K562 (cell line): Measurements from ENCODE around the gene ZNF23. TPM values are rescaled to one million over a fixed set of nuclear protein-coding genes. Genes with fewer than 3 reads are reported as not detected.

Experiments
- ATAC-seq: fragments of 200-7000 bp; cut with Tn5 transposase; 3 replicates; pipeline ENCODE4 v1.9.1; 2020; ENCODE audit warnings: moderate library complexity
- BruUV-seq: library from RNA; stranded (reverse); fragments of 400-500 nt; replicated peaks from 2 replicates; lab custom pipeline; 2021; lab: Mats Ljungman, UMichigan
- CTCF ChIA-PET: fragments of 300-600 bp; formaldehyde crosslinking; extraction: SDS; loops from one replicate; lab custom pipeline; 2021; ENCODE audit warnings: low intra/inter-chr PET ratio; lab: Yijun Ruan, JAX
- POLR2A ChIA-PET: fragments of 300-600, 350-650 bp; sonication (Branson Sonifier 250); formaldehyde crosslinking; extraction: SDS; loops from one replicate; lab custom pipeline; 2021; ENCODE audit warnings: antibody characterized with exemption, inconsistent platforms; lab: Yijun Ruan, JAX
- DNase-seq, 4 experiments: peaks; one replicate each; pipeline versions ENCODE4 v3.0.0 to v3.0.0-alpha.2; 2011 to 2018; ENCODE audit warnings: low spot score in 3 of 4, mixed read lengths in 3 of 4; ENCODE audit errors: extremely low read depth in 1 of 4
- FAIRE-seq: peaks from 2 replicates; lab custom pipeline; 2011; peaks lifted over from hg19 to GRCh38; lab: Jason Lieb, UNC
- H2AFZ ChIP-seq: 2 replicates; pipeline ENCODE4 v1.6.0; 2011; ENCODE audit warnings: low read depth, low read length, control low read depth, inconsistent platforms
- H3K27ac ChIP-seq: fragments of 200-600 bp; 3 replicates; pipeline ENCODE4 v1.8.0; 2011; ENCODE audit warnings: low read depth, mild to moderate bottlenecking, control low read depth, inconsistent platforms, low read length, moderate library complexity, mixed read lengths; ENCODE audit errors: extremely low read depth
- H3K27me3 ChIP-seq, 2 experiments: fragments of 300-600 bp in 1 of 2; 2 replicates in 1 of 2; 3 replicates in 1 of 2; pipeline versions ENCODE4 v1.6.0 to v1.8.0; 2011; ENCODE audit warnings: inconsistent platforms in 2 of 2, low read length in 2 of 2, mild to moderate bottlenecking in 1 of 2, mixed read lengths in 1 of 2, moderate library complexity in 1 of 2; ENCODE audit not compliant: control insufficient read depth in 2 of 2, insufficient read depth in 2 of 2
- H3K36me3 ChIP-seq: fragments of 300-600 bp; 3 replicates; pipeline ENCODE4 v1.8.0; 2011; ENCODE audit warnings: mild to moderate bottlenecking, low read length, inconsistent platforms; ENCODE audit not compliant: control insufficient read depth, insufficient read depth
- H3K4me1 ChIP-seq, 2 experiments: fragments of 200-600 bp in 1 of 2; replicated peaks in 1 of 2; 2 replicates in 1 of 2; 3 replicates in 1 of 2; pipeline versions ENCODE4 v1.5.1 to v1.8.0; 2011; ENCODE audit warnings: inconsistent platforms in 2 of 2, low read length in 2 of 2, mild to moderate bottlenecking in 1 of 2, mixed read lengths in 1 of 2, moderate library complexity in 1 of 2; ENCODE audit not compliant: control insufficient read depth in 2 of 2, insufficient read depth in 2 of 2
- H3K4me2 ChIP-seq: 2 replicates; pipeline ENCODE4 v1.6.1; 2011; ENCODE audit warnings: low read length, control low read depth, inconsistent platforms, mixed read lengths; ENCODE audit not compliant: insufficient read depth
- H3K4me3 ChIP-seq: fragments of 200-600 bp; sonication (generic), shearing (Covaris generic); 2 replicates; pipeline ENCODE4 v1.5.1; 2016; ENCODE audit warnings: control low read depth, inconsistent platforms
- H3K79me2 ChIP-seq: fragments of 200-600 bp; 3 replicates; pipeline ENCODE4 v1.8.0; 2011; ENCODE audit warnings: low read length, inconsistent platforms; ENCODE audit not compliant: control insufficient read depth, insufficient read depth
- H3K9ac ChIP-seq, 2 experiments: 2 replicates each; pipeline versions ENCODE4 v1.6.0 to v1.6.1; 2011; ENCODE audit warnings: low read depth in 2 of 2, low read length in 2 of 2, control low read depth in 1 of 2, inconsistent platforms in 1 of 2, mild to moderate bottlenecking in 1 of 2, mixed read lengths in 1 of 2; ENCODE audit not compliant: insufficient read depth in 1 of 2
- H3K9me1 ChIP-seq: one replicate; pipeline ENCODE4 v1.6.0; 2011; ENCODE audit warnings: inconsistent platforms, mild to moderate bottlenecking, low read length, moderate library complexity; ENCODE audit not compliant: control insufficient read depth, insufficient read depth
- H3K9me3 ChIP-seq: replicated peaks from 2 replicates; pipeline ENCODE4 v1.5.1; 2011; ENCODE audit warnings: low read depth, low read length, inconsistent platforms; ENCODE audit not compliant: control insufficient read depth, insufficient read depth
- H4K20me1 ChIP-seq: replicated peaks from 2 replicates; pipeline ENCODE4 v1.6.1; 2011; ENCODE audit warnings: low read length, inconsistent platforms, mixed read lengths; ENCODE audit not compliant: control insufficient read depth, insufficient read depth
- ILF3 ChIP-seq: fragments of 450-650 bp; IDR thresholded peaks from 2 replicates; pipeline ENCODE4 v1.6.1; 2018; ENCODE audit warnings: antibody characterized with exemption, mild to moderate bottlenecking, moderate library complexity, borderline replicate concordance
- SMAD4 ChIP-seq: fragments of 250-450 bp; sonication (Bioruptor Pico); conservative IDR thresholded peaks from 2 replicates; pipeline ENCODE4 v1.8.0; 2021; ENCODE audit warnings: inconsistent platforms, mild to moderate bottlenecking, moderate library complexity
- TCF7L2 ChIP-seq: fragments of 150-350 bp; IDR thresholded peaks from 2 replicates; pipeline ENCODE4 v1.6.1; 2016; ENCODE audit warnings: low read depth, mild to moderate bottlenecking, low read length, moderate library complexity
- TRIM28 ChIP-seq: fragments of 450-650 bp; IDR thresholded peaks from 2 replicates; pipeline ENCODE4 v1.6.1; 2017
- ZNF274 ChIP-seq: IDR thresholded peaks from 2 replicates; pipeline ENCODE4 v1.6.1; 2011; ENCODE audit warnings: low read depth, mild to moderate bottlenecking, low read length, moderate library complexity, borderline replicate concordance
- ZNF280A ChIP-seq: fragments of 450-650 bp; IDR thresholded peaks from 2 replicates; pipeline ENCODE4 v1.6.1; 2018; ENCODE audit warnings: mild to moderate bottlenecking, low read depth; ENCODE audit not compliant: partially characterized antibody
- ZNF75A ChIP-seq: fragments of 450-650 bp; formaldehyde crosslinking; IDR thresholded peaks from 2 replicates; pipeline ENCODE4 v1.4.0; 2020; ENCODE audit warnings: mild to moderate bottlenecking
- WGBS: fragments of 100-300 bp; shearing (Covaris generic); methylation state at CpG from one replicate; pipeline ENCODE4 v1.1.6; 2016; ENCODE audit warnings: low coverage, mixed read lengths; ENCODE audit not compliant: insufficient coverage; ENCODE audit errors: missing lambda C conversion rate; 5-methylcytosine and 5-hydroxymethylcytosine counted together
- in situ Hi-C: fragments of 300-500 bp; cut with MboI; formaldehyde crosslinking; loops from 4 replicates; pipeline ENCODE4 v1.15.0; 2018; ENCODE audit warnings: inconsistent platforms, mixed read lengths
- intact Hi-C: fragments of 100-400 bp; cut with micrococcal nuclease; formaldehyde crosslinking; loops from 2 replicates; pipeline ENCODE4 v1.14.2; 2022
- polyA plus RNA-seq, 8 experiments: library from polyadenylated mRNA; depleted of rRNA in 4 of 8; stranded (reverse) in 5 of 8; unstranded in 3 of 8; fragments of >200 nt; fragmentation: Nextera tagmentation in 2 of 8; fragmentation: Illumina TruSeq in 1 of 8; extraction: Ambion mirVana in 2 of 8; extraction: Trizol in 1 of 8; gene quantifications; 2 replicates each; pipeline versions ENCODE4 v1.2.1 to v1.2.3, GENCODE V29; 2011 to 2014; ENCODE audit warnings: inconsistent platforms in 1 of 8, missing spikeins in 1 of 8
- total RNA-seq, 7 experiments: library from RNA; depleted of rRNA in 6 of 7; stranded (reverse); fragments of >200 nt in 6 of 7; fragmentation: Illumina TruSeq in 2 of 7; extraction: Trizol in 2 of 7; gene quantifications; 2 replicates each; pipeline versions ENCODE4 v1.2.1 to v1.2.3, GENCODE V29; 2011 to 2021; ENCODE audit warnings: low replicate concordance in 1 of 7

ZNF23 gene
- total and polyA plus RNA-seq, 9 of the 15 experiments (the other 6 are each of a cell fraction or from before 2014, with no cell fraction given) = 4.7 to 13.4 (median 11.2) TPM

- intact Hi-C loops = no loop called here
- H3K9me1 ChIP-seq = no peaks in the 10 kb centered on the region
- H3K36me3 ChIP-seq = peaks cover 45% of the 10 kb centered on the region
- in situ Hi-C loops = no loop called here
- ATAC-seq = no peak
- CTCF ChIA-PET = no interaction called here
- 88% methylated on average over 7 of the region's 7 CpGs for WGBS
- H3K9ac ChIP-seq = no peak overlapping the region
- H3K27ac ChIP-seq = no peak overlapping the region
- DNase-seq = no peak
- POLR2A ChIA-PET = no interaction called here
- no peak overlapping the region for H3K4me2 ChIP-seq
- H3K79me2 ChIP-seq = no peaks in the 10 kb centered on the region
- no peaks in the 10 kb centered on the region for H4K20me1 ChIP-seq
- H2AFZ ChIP-seq = no peak overlapping the region
- peaks cover 26% of the 10 kb centered on the region for H3K9me3 ChIP-seq
- no peaks in the 10 kb centered on the region for H3K27me3 ChIP-seq
- no peak for FAIRE-seq
- no TSS peak for BruUV-seq
- H3K4me3 ChIP-seq = no peak overlapping the region
- no peaks in the 10 kb centered on the region for H3K4me1 ChIP-seq
- TF ChIP-seq ZNF75A = peak; percentile 92
- peak; percentile 80 for TF ChIP-seq ZNF274
- TF ChIP-seq TRIM28 = 0 out of 2 replicates have a peak, but pooled peaks have one; percentile 56
- no peak for TF ChIP-seq TCF7L2
- no peak for TF ChIP-seq ILF3
- peak; percentile 36 for TF ChIP-seq ZNF280A
- no peak for TF ChIP-seq SMAD4 (CRISPR knock-in tag)
Observed at GRCh38 chr16:71448274-71448866, 13.7 kb downstream of the ZNF23 start.
